ENCODE data around the gene BANP.
"Not testable (repeated sequence)": the region's sequence is repeated elsewhere in the genome, so short reads cannot be mapped to it uniquely, and the experiment has no call there.

Gene BANP

DNA sequence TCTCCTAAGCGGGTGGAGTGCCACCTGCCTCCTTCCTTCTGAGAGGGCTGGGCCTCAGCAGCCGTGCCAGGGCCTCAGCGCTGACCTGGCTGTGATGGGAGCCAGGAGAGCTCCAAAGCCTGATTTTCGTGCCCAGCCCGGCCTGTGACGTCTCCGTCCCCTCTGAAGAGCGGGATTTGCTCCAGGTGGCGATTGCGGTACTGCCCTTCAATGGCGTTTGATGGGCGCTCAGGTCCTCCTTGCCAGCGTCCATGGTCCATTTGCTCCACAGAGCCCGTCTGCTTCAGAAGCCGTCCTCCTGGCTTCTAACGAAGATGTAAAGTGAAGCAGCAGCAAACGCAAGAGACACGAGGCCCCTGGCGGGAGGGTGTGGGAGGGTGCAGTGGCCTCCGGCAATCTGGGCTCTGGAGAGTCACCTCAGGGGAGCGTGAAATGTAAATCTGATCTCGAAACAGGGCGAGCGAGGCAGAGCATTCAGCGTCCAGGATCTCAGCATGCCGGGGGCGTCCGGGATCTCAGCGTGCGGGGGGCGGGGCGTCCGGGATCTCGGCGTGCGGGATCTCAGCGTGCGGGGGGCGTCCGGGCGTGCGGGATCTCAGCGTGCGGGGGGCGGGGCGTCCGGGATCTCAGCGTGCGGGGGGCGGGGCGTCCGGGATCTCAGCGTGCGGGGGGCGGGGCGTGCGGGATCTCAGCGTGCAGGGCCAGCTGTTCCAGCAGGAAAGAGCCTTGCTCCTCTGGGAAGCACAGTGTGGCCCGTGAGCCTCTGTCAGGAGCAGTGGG is 68.0 kb downstream of the BANP start:
- not testable (repeated sequence) for DNase-seq

- DNase-seq = no peak
Observed at GRCh38 chr16:88019821-88020515, 68.7 kb downstream of the BANP start.

DNA sequence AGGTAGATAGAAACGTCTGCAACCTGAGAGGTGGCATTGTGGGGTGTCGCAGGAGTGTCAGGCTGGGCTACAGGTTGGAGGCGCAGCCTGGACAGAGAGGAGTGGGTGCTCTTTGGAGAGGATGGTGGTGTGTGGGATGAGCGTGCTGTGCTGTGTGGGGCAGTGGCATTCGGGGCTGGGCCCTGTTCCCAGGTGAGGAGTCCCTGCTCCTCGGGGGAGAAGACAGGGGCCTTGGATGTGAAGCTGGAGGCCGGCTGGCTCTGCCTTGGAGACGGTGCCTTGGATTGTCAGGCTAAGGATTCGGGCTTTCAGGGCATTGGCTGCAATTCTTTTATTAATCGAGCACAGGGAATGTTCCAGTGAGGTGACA is 69.3 kb downstream of the BANP start:
- DNase-seq = no peak

DNA sequence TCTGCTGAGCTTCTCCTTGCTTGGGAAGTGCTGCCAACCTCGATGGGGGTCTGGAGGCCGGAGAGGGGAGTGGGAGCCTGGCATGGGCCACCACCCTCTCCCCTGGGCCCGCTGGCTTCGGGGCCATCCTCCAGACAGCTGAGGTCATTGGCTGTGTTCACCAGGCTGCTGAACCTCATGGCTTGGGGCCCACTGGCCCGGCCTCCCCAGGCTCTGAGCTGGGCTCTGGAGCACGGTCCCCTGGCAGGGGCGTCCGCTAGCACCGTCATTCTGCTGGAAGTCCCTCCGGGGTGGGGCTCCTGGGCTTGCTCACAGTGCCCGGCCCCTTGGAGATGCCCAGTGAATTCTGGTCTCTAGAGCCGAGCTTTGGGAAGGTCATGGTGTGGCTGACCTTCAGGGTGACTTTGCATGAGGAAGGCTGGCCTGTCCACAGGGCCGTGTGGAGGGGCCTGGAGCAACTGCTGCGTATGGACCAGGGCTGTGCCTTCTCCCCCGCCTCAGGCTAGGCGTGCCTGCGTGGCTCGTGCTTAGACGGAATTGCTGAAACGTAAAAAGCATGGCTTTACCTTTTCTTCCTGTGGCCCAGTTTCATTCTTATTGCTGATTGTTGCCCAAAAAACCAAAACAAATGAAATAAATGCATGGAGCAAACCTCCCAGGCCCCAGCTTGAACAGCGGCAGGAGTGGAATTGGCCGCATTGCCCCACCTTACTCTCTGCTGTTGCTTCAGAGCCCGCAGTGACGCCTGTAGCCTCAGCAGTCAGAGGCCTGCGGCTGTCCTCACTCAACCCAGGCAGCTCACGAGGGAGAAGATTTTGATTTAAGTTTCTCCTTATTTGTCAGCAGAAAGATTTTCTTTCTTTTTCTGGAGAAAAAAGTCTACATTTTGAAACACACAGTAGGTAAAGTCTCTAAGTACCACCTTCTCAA is 70.1 kb downstream of the BANP start:
- not testable (repeated sequence) for DNase-seq

DNA sequence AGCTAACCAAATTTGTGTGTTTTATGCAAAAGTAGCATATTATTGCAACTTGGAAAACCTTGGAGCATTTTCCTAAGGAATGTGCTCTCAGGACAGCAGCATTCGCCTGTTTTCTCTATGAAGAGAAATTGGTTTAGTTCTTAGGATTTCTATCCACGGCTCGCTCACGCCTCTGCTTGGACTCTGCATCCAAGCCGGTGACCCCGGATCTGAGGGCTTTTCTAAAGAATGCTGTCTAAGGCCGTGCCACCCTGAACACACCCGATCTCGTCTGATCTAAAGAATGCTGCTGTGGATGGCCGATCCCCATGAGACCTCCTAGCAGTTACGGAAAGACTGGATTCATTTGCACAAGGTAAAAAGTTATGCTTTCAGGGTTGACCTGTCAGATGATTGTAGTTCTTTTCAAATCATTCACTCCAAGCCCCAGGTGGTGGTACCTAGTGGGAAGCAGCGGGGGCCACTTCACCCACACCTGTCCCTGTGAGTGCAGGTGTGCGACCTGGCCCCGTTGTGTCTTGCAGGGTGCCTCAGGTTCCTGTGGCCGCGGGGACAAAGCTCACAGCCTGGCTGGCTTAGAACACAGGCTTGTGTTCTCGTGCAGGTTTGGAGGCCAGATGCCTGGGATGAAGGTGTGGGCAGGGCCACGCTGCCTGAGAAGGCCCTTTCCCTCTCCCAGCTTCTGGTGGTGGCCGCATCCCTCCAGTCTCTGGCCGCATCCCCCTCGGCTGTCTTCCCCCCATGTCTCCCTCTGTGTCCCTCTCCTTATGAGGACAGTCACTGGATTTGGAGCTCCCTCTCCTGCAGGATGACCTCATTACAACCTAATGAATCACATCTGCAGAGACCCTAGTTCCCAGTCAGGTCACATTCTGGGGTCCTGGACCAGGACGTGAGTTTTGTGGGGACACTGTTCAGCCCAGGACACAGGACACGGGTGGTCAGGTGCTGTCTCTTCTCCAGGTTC is 71.1 kb downstream of the BANP start:
- DNase-seq = no peak

DNA sequence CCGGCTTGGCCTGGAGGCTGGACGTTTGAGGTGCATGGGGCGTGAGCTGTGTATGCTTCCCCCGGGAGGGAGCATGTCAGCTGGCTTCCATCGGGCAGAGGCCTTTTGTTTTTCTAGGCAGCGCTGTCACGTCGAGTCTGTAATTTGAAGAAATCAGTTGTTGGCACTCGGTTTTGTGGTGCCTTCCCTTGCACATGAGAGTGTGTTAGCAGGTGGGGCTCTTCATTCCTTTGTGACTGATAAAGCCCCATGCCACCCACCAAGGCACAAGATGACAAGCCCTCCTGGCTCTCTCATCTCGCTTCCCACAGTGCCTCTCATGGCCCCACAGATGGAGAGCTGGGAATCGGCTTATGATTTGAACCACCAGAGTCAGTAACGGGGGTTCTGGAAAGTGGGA is 72.1 kb downstream of the BANP start:
- DNase-seq = no peak

DNA sequence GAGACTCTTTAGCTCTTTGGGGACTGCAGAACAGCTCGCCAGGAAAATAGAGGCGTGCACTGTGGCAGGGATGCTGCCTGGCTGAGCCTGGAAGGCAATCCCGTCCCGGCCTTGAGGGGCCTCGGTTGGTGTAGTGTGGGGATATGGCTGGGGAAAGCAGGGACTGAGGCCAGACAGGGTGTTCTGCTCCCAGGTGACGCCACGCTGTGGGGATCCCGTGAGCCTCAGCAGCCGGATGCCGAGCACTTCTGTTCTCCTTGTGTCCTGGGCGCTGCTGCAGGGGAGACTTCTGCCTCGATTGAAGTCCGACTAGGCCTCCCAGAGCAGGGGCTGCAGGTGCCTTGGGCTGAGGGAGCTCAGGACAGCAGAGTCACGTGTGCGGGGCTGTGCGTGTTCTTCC is 72.6 kb downstream of the BANP start:
- DNase-seq = no peak

DNA sequence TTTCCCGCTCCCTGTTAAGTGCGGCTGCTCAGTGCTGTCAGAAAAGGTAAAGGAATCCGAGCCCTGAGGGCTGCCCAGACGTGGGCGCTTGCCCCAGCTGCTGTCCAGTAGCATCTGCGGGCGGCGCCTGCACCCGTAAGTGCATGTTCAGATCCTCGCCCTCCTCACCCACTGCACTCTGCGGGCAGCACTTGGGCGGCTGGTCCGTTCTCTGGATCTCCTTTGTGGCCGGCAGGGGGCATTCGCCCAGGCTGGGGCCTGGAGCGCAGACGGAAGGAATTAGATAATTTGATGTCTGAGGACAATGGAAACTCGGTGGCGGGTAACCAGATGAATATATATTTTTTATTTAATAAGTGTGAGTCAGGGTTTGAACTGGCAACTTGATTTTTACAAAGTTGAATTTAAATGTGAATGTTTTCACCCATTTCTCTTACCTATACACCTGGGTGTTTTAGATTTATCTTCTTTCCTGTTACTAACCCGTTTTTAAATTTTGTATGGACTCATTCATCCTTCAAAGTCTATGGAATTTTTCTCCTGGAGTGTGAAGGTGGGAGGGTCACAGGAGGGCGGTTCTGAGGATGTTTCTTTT is 73.4 kb downstream of the BANP start:
- DNase-seq = not testable (repeated sequence)

GRCh38 chr16:88025086-88025492 is 73.9 kb downstream of the BANP start:
- peak; percentile 72 for DNase-seq

DNA sequence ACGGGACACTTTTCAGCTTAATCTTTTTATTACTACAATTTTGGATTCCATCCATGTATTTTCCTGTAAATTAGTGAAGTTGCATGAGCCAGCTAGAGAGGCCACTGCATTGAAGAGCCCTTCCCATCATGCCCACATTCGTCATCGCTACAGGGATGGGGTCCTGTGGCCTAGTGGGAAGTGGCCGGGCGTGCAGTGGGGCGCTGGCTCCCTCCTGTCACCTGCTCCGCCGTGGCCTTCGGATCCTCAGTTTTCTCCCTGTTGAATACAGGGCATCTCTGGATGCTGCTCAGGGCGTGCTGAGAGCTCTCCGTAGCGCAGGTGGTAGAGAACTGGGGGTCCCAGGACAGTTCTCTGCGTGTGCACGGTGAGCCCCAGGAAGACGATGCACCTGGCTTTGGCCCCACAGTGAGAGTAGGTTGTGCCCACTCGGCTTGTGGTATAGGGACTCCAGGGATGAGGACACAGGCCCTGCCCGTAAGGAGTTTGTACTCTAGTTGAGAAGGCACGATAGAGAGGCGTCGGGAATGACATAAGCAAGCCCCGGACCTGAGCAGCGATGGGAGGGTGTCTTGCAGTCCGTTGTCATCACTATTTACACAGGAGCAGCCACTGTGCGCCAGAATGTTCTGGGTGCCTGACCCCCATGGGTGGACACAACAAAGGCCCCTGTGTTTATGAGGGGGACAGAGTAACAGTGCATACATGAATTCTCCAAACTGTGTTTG is 74.8 kb downstream of the BANP start:
- DNase-seq = not testable (repeated sequence)

DNA sequence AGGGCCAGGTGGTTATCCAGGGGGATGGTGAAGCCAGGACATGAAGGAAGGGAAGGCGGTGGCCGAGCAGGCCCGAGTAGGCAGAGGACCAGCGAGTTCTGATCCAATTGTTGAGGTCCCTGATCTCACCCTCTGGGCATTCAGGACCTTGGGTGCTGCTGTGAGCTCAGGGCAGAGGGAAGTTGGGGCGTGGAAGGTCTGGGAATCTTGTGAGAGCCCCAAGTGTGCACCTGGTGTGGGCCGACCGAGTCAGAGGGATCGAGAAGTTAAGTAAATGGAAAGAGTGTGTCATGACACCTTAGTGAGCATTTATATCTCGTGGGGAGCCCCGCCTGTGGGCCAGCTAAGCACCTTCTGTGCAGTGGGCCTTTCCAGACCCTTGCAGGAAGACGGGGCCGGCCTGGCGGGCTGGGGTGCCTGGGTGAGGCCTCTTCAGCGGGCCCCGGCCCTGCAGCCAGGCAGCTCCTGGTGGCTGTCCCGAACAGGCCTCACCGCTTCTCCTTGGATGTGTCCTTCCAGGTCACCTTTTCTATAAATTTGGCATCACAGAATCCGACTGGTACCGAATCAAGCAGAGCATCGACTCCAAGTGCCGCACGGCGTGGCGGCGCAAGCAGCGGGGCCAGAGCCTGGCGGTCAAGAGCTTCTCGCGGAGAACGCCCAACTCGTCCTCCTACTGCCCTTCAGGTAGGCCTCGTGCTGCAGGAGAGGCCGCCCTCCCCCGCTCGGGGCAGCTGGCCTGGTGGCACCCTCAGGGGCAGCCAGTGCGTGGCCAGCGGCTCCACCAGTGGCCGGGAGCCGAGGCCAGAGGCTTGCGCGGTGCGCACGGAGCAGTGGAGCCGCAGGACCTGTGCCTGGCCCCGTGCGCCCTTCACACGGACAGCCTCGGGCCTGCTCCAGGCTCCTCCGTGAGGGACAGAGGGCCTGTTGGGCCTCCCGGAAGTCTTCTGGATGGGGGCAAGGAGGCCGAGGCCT is 76.0 kb downstream of the BANP start:
- DNase-seq = no peak

GRCh38 chr16:88028177-88028930 is 77.1 kb downstream of the BANP start:
- not testable (repeated sequence) for DNase-seq

DNA sequence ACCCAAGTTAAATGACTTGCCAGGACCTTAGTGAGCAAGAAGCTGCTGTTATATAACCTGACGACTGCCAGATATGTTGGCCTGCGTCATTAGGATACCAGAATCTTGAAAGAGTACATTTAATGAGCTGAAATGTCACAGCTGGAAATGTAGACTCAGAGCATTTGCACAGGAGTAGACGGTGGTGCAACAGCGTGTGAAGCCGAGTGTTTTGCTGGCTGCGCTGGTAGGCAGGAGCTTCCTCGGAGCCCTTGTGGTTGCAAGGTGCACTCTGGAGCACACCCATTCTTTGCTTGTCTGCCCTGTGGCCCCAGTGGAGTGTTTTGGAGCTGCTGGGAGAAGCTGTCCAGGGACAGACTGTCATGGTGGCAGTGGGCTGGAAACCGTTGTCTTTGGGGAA is 79.3 kb downstream of the BANP start:
- DNase-seq = no peak

GRCh38 chr16:88030961-88031360 is 79.7 kb downstream of the BANP start:
- DNase-seq = not testable (repeated sequence)

DNA sequence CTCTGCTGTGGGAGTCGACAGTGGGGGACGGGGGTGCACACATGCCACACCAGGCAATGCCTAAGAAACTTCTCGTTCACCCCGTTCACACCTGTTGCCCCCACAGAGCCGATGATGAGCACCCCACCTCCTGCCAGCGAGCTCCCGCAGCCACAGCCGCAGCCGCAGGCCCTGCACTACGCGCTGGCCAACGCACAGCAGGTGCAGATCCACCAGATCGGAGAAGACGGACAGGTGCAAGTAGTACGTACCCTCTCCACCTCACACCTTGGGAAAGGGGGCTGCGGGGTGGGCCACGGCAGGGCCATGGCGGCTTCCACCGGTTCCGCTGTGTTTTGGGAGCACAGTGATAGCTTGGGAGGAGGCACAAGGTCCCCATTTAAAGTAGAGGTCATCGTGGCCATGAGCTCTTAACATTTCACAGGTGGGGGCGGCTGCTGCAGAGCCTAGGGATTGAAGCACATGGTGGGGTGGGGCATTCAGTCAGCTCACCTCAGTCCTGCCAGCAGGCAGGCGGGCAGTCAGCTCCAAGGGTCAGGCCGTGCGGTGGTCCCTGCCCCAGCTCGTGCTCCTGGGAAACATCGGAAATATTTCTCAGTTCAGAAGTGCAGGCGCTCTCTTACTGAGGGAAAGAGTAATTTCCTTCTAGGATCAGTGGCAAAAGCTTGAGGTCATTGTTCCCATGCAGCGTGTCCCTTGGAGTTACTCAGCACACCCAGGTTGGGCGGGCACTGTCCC is 81.9 kb downstream of the BANP start:
- not testable (repeated sequence) for DNase-seq

DNA sequence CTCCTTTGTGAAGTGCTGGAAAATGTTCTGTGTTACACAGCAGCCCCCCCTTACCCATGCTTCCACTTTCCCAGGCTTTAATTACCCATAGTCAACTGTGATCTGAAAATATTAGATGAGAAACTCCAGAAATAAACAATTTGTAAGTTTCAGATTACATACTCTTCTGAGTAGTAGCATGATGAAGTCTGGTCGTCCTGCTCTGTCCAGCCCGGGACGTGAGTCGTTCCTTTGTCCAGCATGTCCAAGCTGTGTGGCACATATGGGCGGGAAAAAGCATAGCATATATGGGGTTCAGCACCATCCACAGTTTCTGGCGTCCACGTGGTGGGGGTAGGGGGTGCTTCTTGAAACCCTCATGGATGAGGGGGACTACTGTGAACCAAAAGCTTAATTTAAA is 83.5 kb downstream of the BANP start:
- no peak for DNase-seq

GRCh38 chr16:88035292-88035691 is 84.1 kb downstream of the BANP start:
- no peak for DNase-seq

Measured in HCEC 1CT (cell line).